Muscle of leg (tissue), 16 donors: ENCODE results near the gene ADGRL4. TPM values are rescaled to one million over a fixed set of nuclear protein-coding genes. Genes with fewer than 3 reads are reported as not detected.

ENCODE experiments used
- DNase-seq: peaks from one replicate; pipeline ENCODE4 v3.0.0; 2013
- H3K27ac ChIP-seq: one replicate; pipeline ENCODE4 v1.5.1; 2013; ENCODE audit warnings: mild to moderate bottlenecking, low read length, control low read depth
- H3K27me3 ChIP-seq: one replicate; pipeline ENCODE4 v1.6.1; 2013; ENCODE audit warnings: low read length; ENCODE audit not compliant: control insufficient read depth, insufficient read depth
- H3K36me3 ChIP-seq: one replicate; pipeline ENCODE4 v1.6.1; 2013; ENCODE audit warnings: low read length; ENCODE audit not compliant: control insufficient read depth, insufficient read depth
- H3K4me1 ChIP-seq: one replicate; pipeline ENCODE4 v1.6.1; 2013; ENCODE audit warnings: low read length; ENCODE audit not compliant: control insufficient read depth, insufficient read depth
- H3K4me3 ChIP-seq: one replicate; pipeline ENCODE4 v1.5.1; 2013; ENCODE audit warnings: low read length, control low read depth
- H3K9me3 ChIP-seq: replicated peaks from 2 replicates; pipeline ENCODE4 v1.6.1; 2013; ENCODE audit warnings: low read depth, low read length; ENCODE audit not compliant: control insufficient read depth
- WGBS: methylation state at CpG from one replicate; pipeline ENCODE4 v1.1.5; 2013; ENCODE audit warnings: missing lambda C conversion rate; ENCODE audit not compliant: insufficient coverage; 5-methylcytosine and 5-hydroxymethylcytosine counted together
- long read RNA-seq, 11 donors: transcript quantifications; one replicate each; lab custom pipeline, GENCODE V29; 2026
- polyA plus RNA-seq, 8 donors: library from polyadenylated mRNA; unstranded; fragments of 120-200 nt; gene quantifications; one replicate each; pipeline versions ENCODE4 v1.2.1 to v1.2.3, GENCODE V29; 2013; ENCODE audit warnings: inconsistent platforms in 1 of 8, low replicate concordance in 1 of 8; ENCODE audit not compliant: insufficient read length in 8 of 8, insufficient read depth in 1 of 8
- total RNA-seq: library from RNA; stranded (reverse); fragments of 120-200 nt; gene quantifications from one replicate; pipeline ENCODE4 v1.2.4, GENCODE V29; 2013

Gene ADGRL4
- total RNA-seq (14.0 TPM), polyA plus RNA-seq (10 to 100 TPM; 13.2 to 19.8 (median 15.7) TPM)
- long read RNA-seq, donor 1, partial matches to known transcripts, result 0 of 2 reads
- long read RNA-seq, donor 1, other reads (novel, unspliced or antisense), result 0 of 2 reads
- long read RNA-seq, donor 2, result 0 reads
- long read RNA-seq, donor 3, transcript ADGRL4-201 (15 exons, 3,527 nt), result major isoform, 10 of 11 reads
- long read RNA-seq, donor 3, partial matches to known transcripts, result 0 of 11 reads
- long read RNA-seq, donor 3, other reads (novel, unspliced or antisense), result 0 of 11 reads
- long read RNA-seq, donor 4, partial matches to known transcripts, result 0 of 3 reads
- long read RNA-seq, donor 4, other reads (novel, unspliced or antisense), result 0 of 3 reads
- long read RNA-seq, donor 5, transcript ADGRL4-201 (15 exons, 3,527 nt), result major isoform, 9 of 9 reads
- long read RNA-seq, donor 5, partial matches to known transcripts, result 0 of 9 reads
- long read RNA-seq, donor 5, other reads (novel, unspliced or antisense), result 0 of 9 reads
- long read RNA-seq, donor 6, transcript ADGRL4-201 (15 exons, 3,527 nt), result major isoform, 6 of 6 reads
- long read RNA-seq, donor 6, partial matches to known transcripts, result 0 of 6 reads
- long read RNA-seq, donor 6, other reads (novel, unspliced or antisense), result 0 of 6 reads
- long read RNA-seq, donor 7, partial matches to known transcripts, result 0 of 2 reads
- long read RNA-seq, donor 7, other reads (novel, unspliced or antisense), result 0 of 2 reads
- long read RNA-seq, donor 8, transcript ADGRL4-201 (15 exons, 3,527 nt), result major isoform, 8 of 8 reads
- long read RNA-seq, donor 8, partial matches to known transcripts, result 0 of 8 reads
- long read RNA-seq, donor 8, other reads (novel, unspliced or antisense), result 0 of 8 reads
- long read RNA-seq, donor 9, transcript ADGRL4-201 (15 exons, 3,527 nt), result major isoform, 6 of 6 reads
- long read RNA-seq, donor 9, partial matches to known transcripts, result 0 of 6 reads
- long read RNA-seq, donor 9, other reads (novel, unspliced or antisense), result 0 of 6 reads
- long read RNA-seq, donor 10, transcript ADGRL4-201 (15 exons, 3,527 nt), result major isoform, 7 of 7 reads
- long read RNA-seq, donor 10, partial matches to known transcripts, result 0 of 7 reads
- long read RNA-seq, donor 10, other reads (novel, unspliced or antisense), result 0 of 7 reads
- long read RNA-seq, donor 11, partial matches to known transcripts, result 0 of 2 reads
- long read RNA-seq, donor 11, other reads (novel, unspliced or antisense), result 0 of 2 reads

GRCh38 chr1:79006564-79006963 lies at the start of gene ADGRL4:
TSS of gene ADGRL4 (minus strand) at chr1:79006730. CDS start at chr1:79006654, 76 bp downstream.
- Histone ChIP-seq H3K36me3 (no peaks in the 10 kb centered on the region), H3K4me1 (peaks cover 3% of the 10 kb centered on the region), H3K9me3 (no peaks in the 10 kb centered on the region), H3K27ac (peak within 1 kb of the TSS; percentile 81), H3K4me3 (peak within 1 kb of the TSS; percentile 29), H3K27me3 (no peaks in the 10 kb centered on the region)
- WGBS, result 5% methylated on average over 21 of the region's 35 CpGs
- DNase-seq, result peak; percentile 44

DNA sequence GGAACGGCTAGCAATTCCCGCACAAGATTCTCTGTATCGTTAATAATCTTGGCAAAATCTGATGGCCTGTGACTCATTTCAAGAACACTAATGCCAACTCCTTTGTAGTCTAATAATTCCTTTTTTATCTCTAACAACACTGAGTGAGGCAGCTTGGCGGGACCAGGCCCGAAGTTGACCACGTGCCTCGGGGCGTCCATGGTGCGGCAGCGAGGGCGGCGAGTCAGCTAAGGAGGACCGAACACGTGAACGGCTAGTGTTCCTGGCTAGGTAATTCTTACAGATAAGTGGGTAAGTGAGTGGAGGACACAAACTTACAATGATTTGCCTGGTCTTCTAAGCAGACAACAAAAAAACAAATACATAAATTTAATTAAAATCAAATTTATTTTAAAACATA lies 49.3 kb upstream of the ADGRL4 start:
- Histone ChIP-seq H3K4me3 (no peak overlapping the region), H3K36me3 (no peaks in the 10 kb centered on the region), H3K4me1 (no peaks in the 10 kb centered on the region), H3K9me3 (peaks cover 2% of the 10 kb centered on the region), H3K27me3 (no peaks in the 10 kb centered on the region), H3K27ac (no peak overlapping the region)
- 96% methylated on average over 12 of the region's 15 CpGs for whole genome bisulfite sequencing
- DNase-seq, result no peak

- WGBS, result 63% methylated on average over 2 of the region's 4 CpGs
- H3K4me1 ChIP-seq, result no peaks in the 10 kb centered on the region
- no peaks in the 10 kb centered on the region for H3K27me3 ChIP-seq
- no peak overlapping the region for H3K4me3 ChIP-seq
- no peak for DNase-seq
- no peaks in the 10 kb centered on the region for H3K36me3 ChIP-seq
- H3K9me3 ChIP-seq, result peaks cover 2% of the 10 kb centered on the region
- H3K27ac ChIP-seq, result no peak overlapping the region
These were observed 46.4 kb upstream of the ADGRL4 start for GRCh38 chr1:79052829-79053449.

DNA sequence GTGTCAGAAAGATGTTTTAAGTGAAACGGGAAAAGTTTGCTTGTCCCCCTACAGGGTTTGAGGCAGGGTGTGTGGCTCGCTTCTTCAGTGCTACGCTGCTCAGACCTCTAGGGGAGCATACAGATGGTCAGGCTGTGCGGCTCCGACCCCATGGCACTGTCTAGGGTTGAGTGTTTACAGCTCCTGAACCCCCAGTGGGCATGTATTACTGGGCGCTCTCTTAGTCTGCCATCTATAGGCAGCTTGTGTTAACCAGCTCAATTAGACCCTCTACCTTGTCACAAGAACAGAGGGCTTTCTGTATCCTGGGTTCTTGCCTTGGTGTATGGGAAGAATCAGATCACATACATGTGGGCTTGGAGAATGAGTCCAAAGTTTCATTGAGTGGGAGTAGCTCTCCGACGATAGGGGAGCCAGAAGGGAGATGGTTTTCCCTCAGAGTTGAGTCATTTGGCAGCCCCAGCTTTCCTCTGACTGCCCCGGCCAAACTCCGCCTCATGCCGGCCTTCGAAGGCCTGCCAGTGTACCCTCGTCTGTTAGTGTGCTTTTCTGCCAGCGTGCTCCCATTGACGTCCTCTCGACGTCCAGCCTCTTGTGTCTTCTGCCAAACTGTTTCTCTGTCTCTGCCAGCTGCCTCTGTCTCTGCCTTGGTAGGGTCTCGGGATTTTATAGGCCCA lies 38.6 kb upstream of the ADGRL4 start:
- Histone ChIP-seq H3K36me3 (no peaks in the 10 kb centered on the region), H3K4me3 (no peak overlapping the region), H3K4me1 (no peaks in the 10 kb centered on the region), H3K9me3 (no peaks in the 10 kb centered on the region), H3K27me3 (no peaks in the 10 kb centered on the region), H3K27ac (no peak overlapping the region)
- no peak for DNase-seq
- WGBS, result 75% methylated on average over 13 of the region's 18 CpGs

DNA sequence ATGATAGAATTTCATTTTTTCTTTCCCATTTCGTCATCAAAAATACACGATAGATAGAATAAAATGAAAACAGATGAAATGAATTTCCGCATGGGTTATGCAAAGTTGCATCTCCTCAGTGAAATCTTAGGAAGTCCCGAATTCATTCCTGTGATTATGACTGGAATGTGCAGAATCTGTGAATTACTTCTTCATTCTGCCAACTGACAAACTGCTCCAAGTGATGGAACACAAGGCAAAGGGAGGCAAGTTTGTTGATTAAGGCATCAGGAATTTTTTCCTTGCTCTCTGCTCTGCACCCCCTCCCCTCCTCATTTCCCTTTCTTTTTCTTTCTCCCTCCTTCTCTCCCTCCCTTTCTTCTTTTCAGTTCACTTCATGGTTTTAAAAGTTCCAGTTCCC lies 37.0 kb upstream of the ADGRL4 start:
- peak; percentile 35 for DNase-seq

DNA sequence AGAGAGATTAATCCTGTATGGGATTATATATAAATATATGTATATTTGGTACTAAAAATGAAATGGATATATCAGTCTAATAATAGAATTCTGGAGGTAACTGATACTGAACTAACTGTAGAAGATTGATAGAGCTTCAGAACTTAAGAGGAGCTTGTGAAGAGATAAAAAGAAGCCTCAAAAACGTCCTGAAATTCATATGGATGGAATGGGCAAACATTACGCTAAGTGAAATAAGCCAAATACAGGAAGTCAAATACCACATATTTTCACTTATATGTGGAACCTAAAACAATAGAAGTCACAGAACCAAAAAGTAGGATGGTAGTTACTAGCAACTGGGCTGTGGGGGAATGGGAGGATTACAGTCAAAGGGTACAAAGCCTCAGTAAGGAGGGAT lies 36.0 kb upstream of the ADGRL4 start:
- Histone ChIP-seq H3K36me3 (no peaks in the 10 kb centered on the region), H3K27me3 (no peaks in the 10 kb centered on the region), H3K4me1 (no peaks in the 10 kb centered on the region), H3K4me3 (no peak overlapping the region), H3K27ac (no peak overlapping the region), H3K9me3 (peaks cover 5% of the 10 kb centered on the region)
- WGBS, result no CpG with 5 or more reads among the region's 2 CpGs
- DNase-seq, result no peak

More for the DNA sequence above, 37.0 kb upstream of the ADGRL4 start:
- no peaks in the 10 kb centered on the region for H3K36me3 ChIP-seq
- H3K27me3 ChIP-seq, result no peaks in the 10 kb centered on the region
- no peaks in the 10 kb centered on the region for H3K9me3 ChIP-seq
- H3K27ac ChIP-seq, result no peak overlapping the region
- H3K4me3 ChIP-seq, result no peak overlapping the region
- no peaks in the 10 kb centered on the region for H3K4me1 ChIP-seq
- WGBS, result no CpG with 5 or more reads among the region's 4 CpGs

GRCh38 chr1:79042117-79042516 lies 35.6 kb upstream of the ADGRL4 start:
- peak; percentile 17 for DNase-seq
- H3K9me3 ChIP-seq, result peaks cover 9% of the 10 kb centered on the region
- no peaks in the 10 kb centered on the region for H3K4me1 ChIP-seq
- no peak overlapping the region for H3K4me3 ChIP-seq
- H3K27me3 ChIP-seq, result no peaks in the 10 kb centered on the region
- no peaks in the 10 kb centered on the region for H3K36me3 ChIP-seq
- no CpG with 5 or more reads among the region's 2 CpGs for WGBS
- no peak overlapping the region for H3K27ac ChIP-seq

DNA sequence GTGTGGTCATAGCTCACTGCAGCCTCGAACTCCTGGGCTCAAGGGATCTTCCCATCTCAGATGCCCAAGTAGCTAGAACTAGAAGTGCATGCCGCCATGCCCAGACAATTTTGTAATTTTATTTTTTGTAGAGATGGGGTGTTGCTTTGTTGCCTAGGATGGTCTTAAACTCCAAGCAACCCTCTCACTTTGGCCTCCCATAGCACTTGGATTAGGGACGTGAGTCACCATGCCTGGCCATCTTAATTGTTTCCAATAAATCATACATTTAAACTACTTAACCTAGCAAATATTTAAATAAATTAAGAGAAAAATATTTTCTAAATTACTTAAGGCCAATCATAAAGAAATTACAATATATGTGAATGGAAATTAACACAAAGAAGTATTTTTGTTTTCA lies 35.1 kb upstream of the ADGRL4 start:
- Histone ChIP-seq H3K4me1 (no peaks in the 10 kb centered on the region), H3K36me3 (no peaks in the 10 kb centered on the region), H3K4me3 (no peak overlapping the region), H3K27ac (no peak overlapping the region), H3K27me3 (no peaks in the 10 kb centered on the region), H3K9me3 (peaks cover 14% of the 10 kb centered on the region)
- no peak for DNase-seq
- no CpG with 5 or more reads among the region's 3 CpGs for WGBS

DNA sequence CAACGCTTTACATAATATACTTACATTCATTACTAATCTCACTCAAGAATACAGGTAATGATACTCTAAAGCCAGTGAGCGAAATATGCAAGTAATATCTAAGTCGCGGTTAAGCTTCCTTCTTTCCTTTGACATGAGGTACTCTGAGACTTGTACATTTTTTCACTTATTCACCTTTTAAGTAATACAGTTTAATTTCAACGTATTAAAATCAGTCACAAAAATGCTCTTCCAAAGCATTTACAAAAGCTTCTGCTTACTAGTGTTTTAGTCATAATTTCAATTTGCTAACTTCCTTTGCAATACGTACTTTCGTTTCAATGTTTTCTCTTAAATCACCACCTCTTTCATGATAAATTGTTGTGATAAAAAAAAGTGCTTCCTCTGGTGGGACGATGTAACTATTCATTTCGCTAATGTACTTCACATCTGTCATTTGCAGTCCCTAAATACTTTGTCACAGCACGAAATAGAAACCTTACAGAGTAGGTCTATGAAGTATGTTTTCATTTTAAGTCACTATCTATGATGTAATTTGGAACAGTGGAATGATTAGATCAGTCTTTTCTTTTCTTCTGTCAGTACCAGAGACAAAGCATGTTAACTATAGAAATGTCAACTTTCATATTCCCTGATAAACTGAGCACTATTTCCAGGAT lies 34.0 kb upstream of the ADGRL4 start:
- peak overlapping the region; percentile 62 for H3K27ac ChIP-seq
- no peaks in the 10 kb centered on the region for H3K27me3 ChIP-seq
- peak; percentile 30 for DNase-seq
- H3K4me1 ChIP-seq, result no peaks in the 10 kb centered on the region
- peak overlapping the region; percentile 12 for H3K4me3 ChIP-seq
- H3K9me3 ChIP-seq, result peaks cover 14% of the 10 kb centered on the region
- H3K36me3 ChIP-seq, result no peaks in the 10 kb centered on the region
- WGBS, result 100% methylated on average over 1 of the region's 10 CpGs
